Astrocyte (in vitro differentiated cells and primary cell): ENCODE data around the gene SULT1A2. TPM values are rescaled to one million over a fixed set of nuclear protein-coding genes. Genes with fewer than 3 reads are reported as not detected.

ENCODE experiments used
- DNase-seq: peaks from one replicate; pipeline ENCODE4 v3.0.0-alpha.2; 2010; ENCODE audit warnings: low read depth
- FAIRE-seq: peaks from 2 replicates; lab custom pipeline; 2011; peaks lifted over from hg19 to GRCh38; lab: Jason Lieb, UNC
- H2AFZ ChIP-seq: 2 replicates; pipeline ENCODE4 v1.6.0; 2012; ENCODE audit warnings: low read depth, low read length, inconsistent platforms
- H3K27ac ChIP-seq: 2 replicates; pipeline ENCODE4 v1.5.1; 2011; ENCODE audit warnings: low read depth, low read length, inconsistent platforms
- H3K27me3 ChIP-seq: 2 replicates; pipeline ENCODE4 v1.6.0; 2011; ENCODE audit warnings: low read length, inconsistent platforms; ENCODE audit not compliant: insufficient read depth
- H3K36me3 ChIP-seq: 2 replicates; pipeline ENCODE4 v1.5.1; 2011; ENCODE audit warnings: low read length, inconsistent platforms; ENCODE audit not compliant: insufficient read depth
- H3K4me1 ChIP-seq: 2 replicates; pipeline ENCODE4 v1.5.1; 2011; ENCODE audit warnings: low read length, inconsistent platforms; ENCODE audit not compliant: insufficient read depth
- H3K4me2 ChIP-seq: 2 replicates; pipeline ENCODE4 v1.6.0; 2012; ENCODE audit warnings: low read length, inconsistent platforms
- H3K4me3 ChIP-seq: 2 replicates; pipeline ENCODE4 v1.5.1; 2011; ENCODE audit warnings: low read depth, mild to moderate bottlenecking, low read length, inconsistent platforms; ENCODE audit not compliant: insufficient read depth
- H3K79me2 ChIP-seq: 2 replicates; pipeline ENCODE4 v1.6.0; 2012; ENCODE audit warnings: mild to moderate bottlenecking, low read length, inconsistent platforms; ENCODE audit not compliant: insufficient read depth
- H3K9ac ChIP-seq: 2 replicates; pipeline ENCODE4 v1.6.0; 2012; ENCODE audit warnings: mild to moderate bottlenecking, low read length, inconsistent platforms
- H3K9me3 ChIP-seq: 2 replicates; pipeline ENCODE4 v1.5.1; 2012; ENCODE audit warnings: low read depth, mild to moderate bottlenecking, low read length, inconsistent platforms; ENCODE audit not compliant: insufficient read depth
- H4K20me1 ChIP-seq: 2 replicates; pipeline ENCODE4 v1.6.0; 2012; ENCODE audit warnings: low read length, inconsistent platforms; ENCODE audit not compliant: insufficient read depth
- H3K27ac Mint-ChIP-seq: one replicate; pipeline ENCODE4 v1.8.0; 2021; ENCODE audit warnings: mild to moderate bottlenecking, mixed read lengths; ENCODE audit not compliant: unreplicated experiment
- H3K27me3 Mint-ChIP-seq: one replicate; pipeline ENCODE4 v1.8.0; 2021; ENCODE audit warnings: low read depth, mixed read lengths; ENCODE audit not compliant: unreplicated experiment
- H3K36me3 Mint-ChIP-seq: one replicate; pipeline ENCODE4 v1.8.0; 2021; ENCODE audit warnings: low read depth, mixed read lengths; ENCODE audit not compliant: unreplicated experiment
- H3K4me1 Mint-ChIP-seq: one replicate; pipeline ENCODE4 v1.8.0; 2021; ENCODE audit warnings: low read depth, mixed read lengths; ENCODE audit not compliant: unreplicated experiment
- H3K4me3 Mint-ChIP-seq: one replicate; pipeline ENCODE4 v1.8.0; 2021; ENCODE audit warnings: mild to moderate bottlenecking, moderate library complexity, mixed read lengths; ENCODE audit not compliant: unreplicated experiment
- H3K9me3 Mint-ChIP-seq: one replicate; pipeline ENCODE4 v1.8.0; 2021; ENCODE audit warnings: mild to moderate bottlenecking, mixed read lengths; ENCODE audit not compliant: unreplicated experiment
- CTCF ChIP-seq: IDR thresholded peaks from 2 replicates; pipeline ENCODE4 v1.5.1; 2011; ENCODE audit warnings: low read depth, mild to moderate bottlenecking, inconsistent platforms, low read length, moderate library complexity; ENCODE audit not compliant: insufficient read depth
- EZH2 ChIP-seq: IDR thresholded peaks from 2 replicates; pipeline ENCODE4 v1.6.1; 2012; ENCODE audit warnings: mild to moderate bottlenecking, low read length, inconsistent platforms; ENCODE audit not compliant: insufficient read depth
- total RNA-seq: library from RNA; stranded (reverse); gene quantifications from 2 replicates; pipeline ENCODE4 v1.2.1, GENCODE V29; 2021

Gene SULT1A2
- total RNA-seq, 1 donor from 2014 or later: not detected

GRCh38 chr16:28590384-28591340 is 6.2 kb downstream of the SULT1A2 start:
- Histone ChIP-seq H3K4me1 (no peaks in the 10 kb centered on the region), H3K9me3 (no peaks in the 10 kb centered on the region), H3K4me2 (no peak overlapping the region), H3K27me3 (no peaks in the 10 kb centered on the region), H3K4me3 (no peak overlapping the region), H3K9ac (no peak overlapping the region), H3K79me2 (no peaks in the 10 kb centered on the region), H3K27ac (no peak overlapping the region), H3K36me3 (peaks cover 5% of the 10 kb centered on the region), H2AFZ (no peak overlapping the region), H4K20me1 (no peaks in the 10 kb centered on the region)
- FAIRE-seq (no peak), DNase-seq (no peak)
- no peaks in the 10 kb centered on the region for H3K9me3 Mint-ChIP-seq
- H3K36me3 Mint-ChIP-seq: peaks cover 19% of the 10 kb centered on the region
- H3K4me1 Mint-ChIP-seq: peaks cover 2% of the 10 kb centered on the region
- H3K27ac Mint-ChIP-seq: no peak overlapping the region
- no peak overlapping the region for H3K4me3 Mint-ChIP-seq
- H3K27me3 Mint-ChIP-seq: peaks cover 2% of the 10 kb centered on the region
- TF ChIP-seq CTCF (no peak), EZH2 (no peak)

- peaks cover 24% of the 10 kb centered on the region for H3K36me3 Mint-ChIP-seq
- H3K36me3 ChIP-seq: peaks cover 5% of the 10 kb centered on the region
- H3K27me3 Mint-ChIP-seq: no peaks in the 10 kb centered on the region
- no peak for TF ChIP-seq EZH2
- TF ChIP-seq CTCF: no peak
- no peak overlapping the region for H3K27ac ChIP-seq
- H2AFZ ChIP-seq: no peak overlapping the region
- no peak for DNase-seq
- H3K9me3 Mint-ChIP-seq: no peaks in the 10 kb centered on the region
- H3K79me2 ChIP-seq: no peaks in the 10 kb centered on the region
- no peaks in the 10 kb centered on the region for H3K9me3 ChIP-seq
- no peak overlapping the region for H3K9ac ChIP-seq
- no peak for FAIRE-seq
- no peak overlapping the region for H3K4me2 ChIP-seq
- H3K4me1 ChIP-seq: no peaks in the 10 kb centered on the region
- H4K20me1 ChIP-seq: no peaks in the 10 kb centered on the region
- no peak overlapping the region for H3K4me3 ChIP-seq
- no peaks in the 10 kb centered on the region for H3K27me3 ChIP-seq
- no peak overlapping the region for H3K4me3 Mint-ChIP-seq
- peaks cover 2% of the 10 kb centered on the region for H3K4me1 Mint-ChIP-seq
- no peak overlapping the region for H3K27ac Mint-ChIP-seq
Observed at GRCh38 chr16:28589930-28590329, 6.9 kb downstream of the SULT1A2 start.

- Histone ChIP-seq H3K4me1 (no peaks in the 10 kb centered on the region), H3K27me3 (no peaks in the 10 kb centered on the region), H3K27ac (no peak overlapping the region), H3K4me3 (no peak overlapping the region), H4K20me1 (no peaks in the 10 kb centered on the region), H3K9ac (no peak overlapping the region), H3K9me3 (no peaks in the 10 kb centered on the region), H3K36me3 (peaks cover 5% of the 10 kb centered on the region), H3K79me2 (no peaks in the 10 kb centered on the region), H3K4me2 (no peak overlapping the region), H2AFZ (no peak overlapping the region)
- Mint-ChIP-seq H3K4me1 (peaks cover 2% of the 10 kb centered on the region), H3K27ac (no peak overlapping the region), H3K4me3 (no peak overlapping the region), H3K9me3 (no peaks in the 10 kb centered on the region), H3K36me3 (peaks cover 27% of the 10 kb centered on the region), H3K27me3 (no peaks in the 10 kb centered on the region)
- no peak for DNase-seq
- no peak for FAIRE-seq
- TF ChIP-seq EZH2 (no peak), CTCF (no peak)
Observed at GRCh38 chr16:28589069-28589468, 7.8 kb downstream of the SULT1A2 start.
